CD8-positive, alpha-beta memory T cell (primary cell): ENCODE data around the gene PTH2R. TPM values are rescaled to one million over a fixed set of nuclear protein-coding genes. Genes with fewer than 3 reads are reported as not detected.

ENCODE experiments used
- CTCF ChIA-PET: fragments of 350-600 bp; sonication (Branson Sonifier 250); formaldehyde crosslinking; loops from one replicate; lab custom pipeline; 2021; ENCODE audit warnings: antibody characterized with exemption; lab: Charles Lee
- POLR2A ChIA-PET: fragments of 350-600 bp; sonication (Branson Sonifier 250); formaldehyde crosslinking; loops from one replicate; lab custom pipeline; 2021; ENCODE audit warnings: antibody characterized with exemption; lab: Charles Lee
- DNase-seq, 5 donors: peaks; one replicate each; pipeline versions ENCODE4 v3.0.0 to v3.0.0-alpha.2; 2020 to 2022; ENCODE audit warnings: mixed read lengths in 1 of 5
- H3K27ac ChIP-seq: one replicate; pipeline ENCODE4 v1.7.0; 2013; ENCODE audit warnings: low read depth, mild to moderate bottlenecking, low read length, moderate library complexity
- H3K27me3 ChIP-seq: 2 replicates; pipeline ENCODE4 v1.7.0; 2013; ENCODE audit warnings: low read length, mild to moderate bottlenecking; ENCODE audit not compliant: insufficient read depth, poor library complexity, severe bottlenecking
- H3K36me3 ChIP-seq: 2 replicates; pipeline ENCODE4 v1.7.0; 2013; ENCODE audit warnings: mild to moderate bottlenecking, low read length, moderate library complexity; ENCODE audit not compliant: insufficient read depth
- H3K4me1 ChIP-seq: 2 replicates; pipeline ENCODE4 v1.7.0; 2013; ENCODE audit warnings: mild to moderate bottlenecking, low read length, moderate library complexity; ENCODE audit not compliant: insufficient read depth
- H3K4me3 ChIP-seq: 2 replicates; pipeline ENCODE4 v1.7.0; 2013; ENCODE audit warnings: mild to moderate bottlenecking, low read length
- H3K9me3 ChIP-seq: 2 replicates; pipeline ENCODE4 v1.7.0; 2013; ENCODE audit warnings: mild to moderate bottlenecking, low read length
- H3K27ac Mint-ChIP-seq, 8 donors: one replicate each; pipeline ENCODE4 v1.8.0; 2020 to 2021; ENCODE audit warnings: mixed read lengths in 8 of 8, mild to moderate bottlenecking in 6 of 8, inconsistent platforms in 3 of 8, moderate library complexity in 3 of 8
- H3K27me3 Mint-ChIP-seq, 2 donors: one replicate each; pipeline ENCODE4 v1.8.0; 2020 to 2021; ENCODE audit warnings: mixed read lengths in 2 of 2, mild to moderate bottlenecking in 1 of 2, moderate library complexity in 1 of 2
- H3K36me3 Mint-ChIP-seq, 3 donors: one replicate each; pipeline ENCODE4 v1.8.0; 2020 to 2021; ENCODE audit warnings: mixed read lengths in 3 of 3, inconsistent platforms in 1 of 3, mild to moderate bottlenecking in 1 of 3
- H3K4me1 Mint-ChIP-seq, 3 donors: one replicate each; pipeline ENCODE4 v1.8.0; 2020 to 2021; ENCODE audit warnings: mixed read lengths in 3 of 3, inconsistent platforms in 1 of 3, mild to moderate bottlenecking in 1 of 3
- H3K4me3 Mint-ChIP-seq, 7 donors: one replicate each; pipeline ENCODE4 v1.8.0; 2020 to 2021; ENCODE audit warnings: mixed read lengths in 7 of 7, mild to moderate bottlenecking in 6 of 7, moderate library complexity in 4 of 7, inconsistent platforms in 2 of 7
- H3K9me3 Mint-ChIP-seq, 5 donors: one replicate each; pipeline ENCODE4 v1.8.0; 2020 to 2022; ENCODE audit warnings: mixed read lengths in 5 of 5, mild to moderate bottlenecking in 3 of 5, moderate library complexity in 2 of 5, inconsistent platforms in 1 of 5
- polyA plus RNA-seq: library from polyadenylated mRNA; unstranded; fragments of 300-500 nt; fragmentation: Illumina TruSeq; gene quantifications from one replicate; pipeline ENCODE4 v1.2.3, GENCODE V29; 2021
- total RNA-seq, 2 experiments: library from RNA; stranded (reverse); gene quantifications; one replicate each; pipeline ENCODE4 v1.2.3, GENCODE V29; 2021

PTH2R gene
- total and polyA plus RNA-seq, 3 experiments from 2014 or later: not detected

GRCh38 chr2:208363485-208363884, 43.1 kb upstream of the PTH2R start:
- Mint-ChIP-seq H3K4me3 (no peak overlapping the region), H3K27me3 (peaks cover 0 to 3% of the 10 kb centered on the region in 2 donors), H3K4me1 (peaks cover 10 to 20% (median 19%) of the 10 kb centered on the region in 3 donors), H3K36me3 (peaks cover 2 to 25% (median 5%) of the 10 kb centered on the region in 3 donors), H3K9me3 (peaks cover 7 to 11% (median 9%) of the 10 kb centered on the region in 5 donors), H3K27ac (no peak overlapping the region)
- ChIA-PET CTCF (no interaction called here), POLR2A (no interaction called here)
- Histone ChIP-seq H3K27me3 (no peaks in the 10 kb centered on the region), H3K4me3 (no peak overlapping the region), H3K4me1 (no peaks in the 10 kb centered on the region), H3K36me3 (no peaks in the 10 kb centered on the region), H3K9me3 (no peaks in the 10 kb centered on the region), H3K27ac (no peak overlapping the region)
- DNase-seq: no peak

GRCh38 chr2:208366215-208367127, 40.1 kb upstream of the PTH2R start:
- H3K27me3 Mint-ChIP-seq: peaks cover 6 to 7% of the 10 kb centered on the region in 2 donors
- Histone ChIP-seq H3K27ac (no peak overlapping the region), H3K4me3 (no peak overlapping the region), H3K36me3 (no peaks in the 10 kb centered on the region), H3K4me1 (no peaks in the 10 kb centered on the region), H3K27me3 (no peaks in the 10 kb centered on the region), H3K9me3 (no peaks in the 10 kb centered on the region)
- CTCF ChIA-PET: no interaction called here
- H3K4me1 Mint-ChIP-seq: peaks cover 9 to 17% (median 16%) of the 10 kb centered on the region in 3 donors
- peaks cover 0 to 22% (median under 1%) of the 10 kb centered on the region in 3 donors for H3K36me3 Mint-ChIP-seq
- H3K4me3 Mint-ChIP-seq: no peak overlapping the region
- no peak overlapping the region for H3K27ac Mint-ChIP-seq
- no peak for DNase-seq
- POLR2A ChIA-PET: no interaction called here
- peaks cover 7 to 11% (median 9%) of the 10 kb centered on the region in 5 donors for H3K9me3 Mint-ChIP-seq

GRCh38 chr2:208369091-208369490, 37.5 kb upstream of the PTH2R start:
- no peaks in the 10 kb centered on the region for H3K9me3 ChIP-seq
- no peak overlapping the region for H3K4me3 Mint-ChIP-seq
- peaks cover 0 to 21% (median 0%) of the 10 kb centered on the region in 3 donors for H3K36me3 Mint-ChIP-seq
- no peak overlapping the region for H3K27ac Mint-ChIP-seq
- H3K9me3 Mint-ChIP-seq: peaks cover 7 to 11% (median 9%) of the 10 kb centered on the region in 5 donors
- no peak overlapping the region for H3K4me3 ChIP-seq
- H3K27ac ChIP-seq: no peak overlapping the region
- CTCF ChIA-PET: no interaction called here
- H3K4me1 Mint-ChIP-seq: peaks cover 0 to 5% (median 5%) of the 10 kb centered on the region in 3 donors
- H3K27me3 Mint-ChIP-seq: peaks cover 6 to 7% of the 10 kb centered on the region in 2 donors
- no peaks in the 10 kb centered on the region for H3K27me3 ChIP-seq
- POLR2A ChIA-PET: no interaction called here
- no peaks in the 10 kb centered on the region for H3K4me1 ChIP-seq
- no peak for DNase-seq
- no peaks in the 10 kb centered on the region for H3K36me3 ChIP-seq

GRCh38 chr2:208370881-208371633, 35.5 kb upstream of the PTH2R start:
- Histone ChIP-seq H3K27me3 (no peaks in the 10 kb centered on the region), H3K27ac (no peak overlapping the region), H3K36me3 (no peaks in the 10 kb centered on the region), H3K4me3 (no peak overlapping the region), H3K4me1 (no peaks in the 10 kb centered on the region), H3K9me3 (no peaks in the 10 kb centered on the region)
- H3K27ac Mint-ChIP-seq: peak overlapping the region in 1 of 8 donors; percentile 71
- H3K27me3 Mint-ChIP-seq: peaks cover 6 to 7% of the 10 kb centered on the region in 2 donors
- CTCF ChIA-PET: no interaction called here
- no peak for DNase-seq
- H3K36me3 Mint-ChIP-seq: peaks cover 0 to 7% (median 0%) of the 10 kb centered on the region in 3 donors
- H3K4me3 Mint-ChIP-seq: no peak overlapping the region
- peaks cover 0 to 2% (median 2%) of the 10 kb centered on the region in 5 donors for H3K9me3 Mint-ChIP-seq
- POLR2A ChIA-PET: no interaction called here
- no peaks in the 10 kb centered on the region for H3K4me1 Mint-ChIP-seq

- H3K27me3 ChIP-seq: no peaks in the 10 kb centered on the region
- Mint-ChIP-seq H3K27ac (no peak overlapping the region), H3K9me3 (no peaks in the 10 kb centered on the region), H3K4me3 (no peak overlapping the region), H3K4me1 (no peaks in the 10 kb centered on the region), H3K36me3 (peaks cover 0 to 4% (median 0%) of the 10 kb centered on the region in 3 donors), H3K27me3 (peaks cover 6 to 7% of the 10 kb centered on the region in 2 donors)
- H3K36me3 ChIP-seq: no peaks in the 10 kb centered on the region
- H3K4me3 ChIP-seq: no peak overlapping the region
- H3K9me3 ChIP-seq: no peaks in the 10 kb centered on the region
- H3K27ac ChIP-seq: no peak overlapping the region
- DNase-seq: no peak
- POLR2A ChIA-PET: no interaction called here
- no peaks in the 10 kb centered on the region for H3K4me1 ChIP-seq
- CTCF ChIA-PET: no interaction called here
Observed at GRCh38 chr2:208371634-208371935, 35.0 kb upstream of the PTH2R start.

GRCh38 chr2:208373460-208374089, 33.0 kb upstream of the PTH2R start:
- Histone ChIP-seq H3K4me1 (no peaks in the 10 kb centered on the region), H3K4me3 (no peak overlapping the region), H3K27ac (no peak overlapping the region), H3K27me3 (no peaks in the 10 kb centered on the region), H3K9me3 (no peaks in the 10 kb centered on the region), H3K36me3 (no peaks in the 10 kb centered on the region)
- no peaks in the 10 kb centered on the region for H3K9me3 Mint-ChIP-seq
- peaks cover 3 to 9% of the 10 kb centered on the region in 2 donors for H3K27me3 Mint-ChIP-seq
- no peaks in the 10 kb centered on the region for H3K4me1 Mint-ChIP-seq
- no peak overlapping the region for H3K4me3 Mint-ChIP-seq
- H3K27ac Mint-ChIP-seq: no peak overlapping the region
- ChIA-PET POLR2A (no interaction called here), CTCF (interaction anchor here (1.1 kb wide), 1 partner anchor 16 kb away, joined by 3 read pairs; no protein-coding TSS in a partner anchor)
- DNase-seq: peak in 3 of 5 donors; percentile 16 to 53 (median 23)
- H3K36me3 Mint-ChIP-seq: no peaks in the 10 kb centered on the region

- H3K9me3 Mint-ChIP-seq: no peaks in the 10 kb centered on the region
- H3K36me3 Mint-ChIP-seq: no peaks in the 10 kb centered on the region
- no peak overlapping the region for H3K4me3 Mint-ChIP-seq
- peaks cover 3% of the 10 kb centered on the region for H3K27me3 ChIP-seq
- H3K9me3 ChIP-seq: no peaks in the 10 kb centered on the region
- no peak overlapping the region for H3K27ac ChIP-seq
- CTCF ChIA-PET: no interaction called here
- H3K4me1 Mint-ChIP-seq: no peaks in the 10 kb centered on the region
- POLR2A ChIA-PET: no interaction called here
- peak overlapping the region in 1 of 8 donors; percentile 44 for H3K27ac Mint-ChIP-seq
- no peaks in the 10 kb centered on the region for H3K36me3 ChIP-seq
- H3K4me1 ChIP-seq: no peaks in the 10 kb centered on the region
- no peak for DNase-seq
- H3K4me3 ChIP-seq: no peak overlapping the region
- peaks cover 2 to 15% of the 10 kb centered on the region in 2 donors for H3K27me3 Mint-ChIP-seq
Observed at GRCh38 chr2:208375491-208376068, 31.0 kb upstream of the PTH2R start.
